NCI-H2196 (cell line): ENCODE results near the gene SLC35F6.
"Not testable (repeated sequence)": the region's sequence is repeated elsewhere in the genome, so short reads cannot be mapped to it uniquely, and the experiment has no call there.

Experiments
- DNase-seq: peaks from one replicate; lab custom pipeline; 2025; ENCODE audit not compliant: unreplicated experiment; lab: John Stamatoyannopoulos, UW

SLC35F6 gene

GRCh38 chr2:26754972-26755670 lies 9.0 kb upstream of the SLC35F6 start:
- peak; percentile 20 for DNase-seq

- no peak for DNase-seq
These were observed 7.7 kb upstream of the SLC35F6 start for GRCh38 chr2:26756337-26756736.

- peak; percentile 55 for DNase-seq
These were observed 6.0 kb upstream of the SLC35F6 start for GRCh38 chr2:26757873-26758789.

- no peak for DNase-seq
These were observed 5.2 kb upstream of the SLC35F6 start for GRCh38 chr2:26758790-26759321.

- DNase-seq, result no peak
These were observed 4.2 kb upstream of the SLC35F6 start for GRCh38 chr2:26759845-26760244.

GRCh38 chr2:26760991-26761390 lies 3.1 kb upstream of the SLC35F6 start:
- DNase-seq, result not testable (repeated sequence)

GRCh38 chr2:26763019-26763418 lies 1.1 kb upstream of the SLC35F6 start:
- no peak for DNase-seq

- no peak for DNase-seq
These were observed 822 bp downstream of the SLC35F6 start for GRCh38 chr2:26764906-26765305.

- no peak for DNase-seq
These were observed 1.6 kb downstream of the SLC35F6 start for GRCh38 chr2:26765475-26766200.

- DNase-seq, result no peak
These were observed 3.0 kb downstream of the SLC35F6 start for GRCh38 chr2:26767129-26767528.

- DNase-seq, result peak; percentile 55
These were observed 3.9 kb downstream of the SLC35F6 start for GRCh38 chr2:26767894-26768487.

- no peak for DNase-seq
These were observed 4.6 kb downstream of the SLC35F6 start for GRCh38 chr2:26768759-26769088.

GRCh38 chr2:26769089-26769761 lies 5.1 kb downstream of the SLC35F6 start:
- DNase-seq, result no peak

GRCh38 chr2:26770986-26771586 lies 7.0 kb downstream of the SLC35F6 start:
- peak; percentile 88 for DNase-seq

GRCh38 chr2:26772064-26773001 lies 8.2 kb downstream of the SLC35F6 start:
- DNase-seq, result peak; percentile 93

- no peak for DNase-seq
These were observed 12.2 kb downstream of the SLC35F6 start for GRCh38 chr2:26776195-26776800.

- DNase-seq, result no peak
These were observed 14.0 kb downstream of the SLC35F6 start for GRCh38 chr2:26778098-26778497.

- no peak for DNase-seq
These were observed 14.4 kb downstream of the SLC35F6 start for GRCh38 chr2:26778507-26778906.
